ENCODE results near the gene CRTAC1.

The CRTAC1 gene

GRCh38 chr10:97928897-97929296 is 101.5 kb downstream of the CRTAC1 start:
- TF ChIP-seq EZH2 (IDR thresholded peaks at IDR 0.05) (no peak), POLR2AphosphoS5 (IDR thresholded peaks at IDR 0.05; ENCODE audit: borderline replicate concordance, low read depth, low read length) (no peak), FOXP2 (optimal IDR thresholded peaks at IDR 0.05; ENCODE audit: control extremely low read depth, extremely low read length, insufficient read depth) (no peak)

GRCh38 chr10:97927622-97928021 is 102.8 kb downstream of the CRTAC1 start:
- no peak overlapping the region for H3K27ac ChIP-seq
- DNase-seq (ENCODE audit: low read depth, low spot score) = no peak

More at GRCh38 chr10:97928897-97929296, 101.5 kb downstream of the CRTAC1 start:
- Histone ChIP-seq H3K9ac (ENCODE audit: insufficient read length) (no peak overlapping the region), H3K9me3 (ENCODE audit: low read depth, low read length) (no peaks in the 10 kb centered on the region), H3K27ac (no peak overlapping the region), H3K4me3 (no peak overlapping the region), H3K36me3 (ENCODE audit: insufficient read depth, low read length) (no peaks in the 10 kb centered on the region)
- DNase-seq (ENCODE audit: low read depth, low spot score) = no peak

GRCh38 chr10:97926055-97926454 is 104.4 kb downstream of the CRTAC1 start:
- H3K9me3 ChIP-seq (ENCODE audit: low read depth, low read length) = no peaks in the 10 kb centered on the region
- H3K9ac ChIP-seq (ENCODE audit: insufficient read length) = no peak overlapping the region
- no peaks in the 10 kb centered on the region for H3K36me3 ChIP-seq (ENCODE audit: insufficient read depth, low read length)
- DNase-seq (ENCODE audit: low read depth, low spot score) = no peak
- no peak overlapping the region for H3K4me3 ChIP-seq
- H3K27ac ChIP-seq = no peak overlapping the region
- TF ChIP-seq POLR2AphosphoS5 (IDR thresholded peaks at IDR 0.05; ENCODE audit: borderline replicate concordance, low read depth, low read length) = no peak
- no peak for TF ChIP-seq FOXP2 (optimal IDR thresholded peaks at IDR 0.05; ENCODE audit: control extremely low read depth, extremely low read length, insufficient read depth)
- TF ChIP-seq EZH2 (IDR thresholded peaks at IDR 0.05) = no peak

More at GRCh38 chr10:97927622-97928021, 102.8 kb downstream of the CRTAC1 start:
- H3K36me3 ChIP-seq (ENCODE audit: insufficient read depth, low read length) = no peaks in the 10 kb centered on the region
- no peak for TF ChIP-seq POLR2AphosphoS5 (IDR thresholded peaks at IDR 0.05; ENCODE audit: borderline replicate concordance, low read depth, low read length)
- TF ChIP-seq FOXP2 (optimal IDR thresholded peaks at IDR 0.05; ENCODE audit: control extremely low read depth, extremely low read length, insufficient read depth) = no peak
- no peak for TF ChIP-seq EZH2 (IDR thresholded peaks at IDR 0.05)
- no peaks in the 10 kb centered on the region for H3K9me3 ChIP-seq (ENCODE audit: low read depth, low read length)
- no peak overlapping the region for H3K9ac ChIP-seq (ENCODE audit: insufficient read length)
- H3K4me3 ChIP-seq = no peak overlapping the region

- H3K4me3 ChIP-seq = no peak overlapping the region
- no peaks in the 10 kb centered on the region for H3K9me3 ChIP-seq (ENCODE audit: low read depth, low read length)
- TF ChIP-seq FOXP2 (optimal IDR thresholded peaks at IDR 0.05; ENCODE audit: control extremely low read depth, extremely low read length, insufficient read depth) (no peak), EZH2 (IDR thresholded peaks at IDR 0.05) (no peak), POLR2AphosphoS5 (IDR thresholded peaks at IDR 0.05; ENCODE audit: borderline replicate concordance, low read depth, low read length) (no peak)
Measured at GRCh38 chr10:97925308-97925938, 105.0 kb downstream of the CRTAC1 start.

GRCh38 chr10:97924678-97925077 is 105.7 kb downstream of the CRTAC1 start:
- TF ChIP-seq EZH2 (IDR thresholded peaks at IDR 0.05) (no peak), FOXP2 (optimal IDR thresholded peaks at IDR 0.05; ENCODE audit: control extremely low read depth, extremely low read length, insufficient read depth) (no peak), POLR2AphosphoS5 (IDR thresholded peaks at IDR 0.05; ENCODE audit: borderline replicate concordance, low read depth, low read length) (no peak)
- no peak for DNase-seq (ENCODE audit: low read depth, low spot score)
- no peak overlapping the region for H3K9ac ChIP-seq (ENCODE audit: insufficient read length)
- H3K9me3 ChIP-seq (ENCODE audit: low read depth, low read length) = no peaks in the 10 kb centered on the region
- H3K4me3 ChIP-seq = no peak overlapping the region
- no peak overlapping the region for H3K27ac ChIP-seq
- H3K36me3 ChIP-seq (ENCODE audit: insufficient read depth, low read length) = no peaks in the 10 kb centered on the region

More at GRCh38 chr10:97925308-97925938, 105.0 kb downstream of the CRTAC1 start:
- no peak overlapping the region for H3K9ac ChIP-seq (ENCODE audit: insufficient read length)
- no peak for DNase-seq (ENCODE audit: low read depth, low spot score)
- H3K27ac ChIP-seq = no peak overlapping the region
- no peaks in the 10 kb centered on the region for H3K36me3 ChIP-seq (ENCODE audit: insufficient read depth, low read length)

- no peaks in the 10 kb centered on the region for H3K36me3 ChIP-seq (ENCODE audit: insufficient read depth, low read length)
- H3K9me3 ChIP-seq (ENCODE audit: low read depth, low read length) = no peaks in the 10 kb centered on the region
- no peak overlapping the region for H3K4me3 ChIP-seq
- H3K27ac ChIP-seq = no peak overlapping the region
- DNase-seq (ENCODE audit: low read depth, low spot score) = no peak
- H3K9ac ChIP-seq (ENCODE audit: insufficient read length) = no peak overlapping the region
- TF ChIP-seq POLR2AphosphoS5 (IDR thresholded peaks at IDR 0.05; ENCODE audit: borderline replicate concordance, low read depth, low read length) (no peak), FOXP2 (optimal IDR thresholded peaks at IDR 0.05; ENCODE audit: control extremely low read depth, extremely low read length, insufficient read depth) (no peak), EZH2 (IDR thresholded peaks at IDR 0.05) (no peak)
Measured at GRCh38 chr10:97923476-97923875, 106.9 kb downstream of the CRTAC1 start.

- Histone ChIP-seq H3K36me3 (ENCODE audit: insufficient read depth, low read length) (no peaks in the 10 kb centered on the region), H3K4me3 (no peak overlapping the region), H3K9ac (ENCODE audit: insufficient read length) (no peak overlapping the region), H3K27ac (no peak overlapping the region), H3K9me3 (ENCODE audit: low read depth, low read length) (no peaks in the 10 kb centered on the region)
- no peak for TF ChIP-seq EZH2 (IDR thresholded peaks at IDR 0.05)
- TF ChIP-seq FOXP2 (optimal IDR thresholded peaks at IDR 0.05; ENCODE audit: control extremely low read depth, extremely low read length, insufficient read depth) = no peak
- no peak for TF ChIP-seq POLR2AphosphoS5 (IDR thresholded peaks at IDR 0.05; ENCODE audit: borderline replicate concordance, low read depth, low read length)
- no peak for DNase-seq (ENCODE audit: low read depth, low spot score)
Measured at GRCh38 chr10:97923057-97923456, 107.4 kb downstream of the CRTAC1 start.

GRCh38 chr10:97922022-97922758 is 108.2 kb downstream of the CRTAC1 start:
- no peaks in the 10 kb centered on the region for H3K36me3 ChIP-seq (ENCODE audit: insufficient read depth, low read length)
- TF ChIP-seq POLR2AphosphoS5 (IDR thresholded peaks at IDR 0.05; ENCODE audit: borderline replicate concordance, low read depth, low read length) = no peak
- TF ChIP-seq EZH2 (IDR thresholded peaks at IDR 0.05) = no peak
- TF ChIP-seq FOXP2 (optimal IDR thresholded peaks at IDR 0.05; ENCODE audit: control extremely low read depth, extremely low read length, insufficient read depth) = no peak
- DNase-seq (ENCODE audit: low read depth, low spot score) = no peak

More at GRCh38 chr10:97922022-97922758, 108.2 kb downstream of the CRTAC1 start:
- H3K4me3 ChIP-seq = no peak overlapping the region
- H3K27ac ChIP-seq = no peak overlapping the region
- H3K9me3 ChIP-seq (ENCODE audit: low read depth, low read length) = no peaks in the 10 kb centered on the region
- H3K9ac ChIP-seq (ENCODE audit: insufficient read length) = no peak overlapping the region

All from SK-N-MC (cell line).